Nephron (organoid): ENCODE data around the gene TNFSF18.

ENCODE experiments used
- H3K27ac Mint-ChIP-seq, 3 experiments: 2 replicates each; pipeline ENCODE4 v1.8.0; 2020; ENCODE audit warnings: mixed read lengths in 3 of 3, mild to moderate bottlenecking in 2 of 3, moderate library complexity in 1 of 3
- H3K27me3 Mint-ChIP-seq: 2 replicates; pipeline ENCODE4 v1.8.0; 2021; ENCODE audit warnings: low read depth, mild to moderate bottlenecking, moderate library complexity, mixed read lengths
- H3K36me3 Mint-ChIP-seq: 2 replicates; pipeline ENCODE4 v1.8.0; 2020; ENCODE audit warnings: low read depth, mixed read lengths
- H3K4me1 Mint-ChIP-seq: 2 replicates; pipeline ENCODE4 v1.8.0; 2020; ENCODE audit warnings: mixed read lengths
- H3K4me3 Mint-ChIP-seq, 3 experiments: 2 replicates each; pipeline ENCODE4 v1.8.0; 2020; ENCODE audit warnings: mild to moderate bottlenecking in 3 of 3, mixed read lengths in 3 of 3, moderate library complexity in 2 of 3
- H3K9me3 Mint-ChIP-seq: 2 replicates; pipeline ENCODE4 v1.8.0; 2020; ENCODE audit warnings: mixed read lengths
- CTCF ChIP-seq, 3 experiments: fragments of 200-600 bp; sonication (generic); IDR thresholded peaks; one replicate each; pipeline ENCODE4 v1.5.0; 2021; ENCODE audit warnings: antibody characterized with exemption in 3 of 3; ENCODE audit not compliant: unreplicated experiment in 3 of 3

TNFSF18 gene

DNA sequence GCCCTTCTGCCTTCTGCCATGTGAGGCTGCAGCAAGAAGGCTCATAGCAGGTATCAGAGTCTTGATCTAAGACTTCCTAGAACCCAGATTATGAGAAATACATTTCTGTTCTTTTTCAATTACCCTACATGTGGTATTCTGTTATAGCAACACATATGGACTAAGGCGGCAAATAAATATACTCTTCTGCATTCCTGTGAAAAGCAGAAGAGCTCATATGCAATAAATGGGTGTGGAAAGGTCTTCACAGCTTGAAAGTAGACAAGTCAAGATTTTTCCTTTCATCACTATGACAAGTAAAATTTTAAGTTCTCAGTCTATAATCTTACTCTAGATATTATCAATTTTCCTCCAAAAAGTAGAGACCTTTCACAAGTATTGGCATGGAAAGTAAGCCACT lies 36.6 kb downstream of the TNFSF18 start:
- H3K27ac Mint-ChIP-seq, result no peak overlapping the region
- H3K27me3 Mint-ChIP-seq, result no peaks in the 10 kb centered on the region
- no peaks in the 10 kb centered on the region for H3K4me1 Mint-ChIP-seq
- no peaks in the 10 kb centered on the region for H3K36me3 Mint-ChIP-seq
- TF ChIP-seq CTCF (IDR thresholded peaks at IDR 0.05; ENCODE audit: unreplicated experiment in 3 of 3), result no peak
- no peak overlapping the region for H3K4me3 Mint-ChIP-seq
- H3K9me3 Mint-ChIP-seq, result no peaks in the 10 kb centered on the region

DNA sequence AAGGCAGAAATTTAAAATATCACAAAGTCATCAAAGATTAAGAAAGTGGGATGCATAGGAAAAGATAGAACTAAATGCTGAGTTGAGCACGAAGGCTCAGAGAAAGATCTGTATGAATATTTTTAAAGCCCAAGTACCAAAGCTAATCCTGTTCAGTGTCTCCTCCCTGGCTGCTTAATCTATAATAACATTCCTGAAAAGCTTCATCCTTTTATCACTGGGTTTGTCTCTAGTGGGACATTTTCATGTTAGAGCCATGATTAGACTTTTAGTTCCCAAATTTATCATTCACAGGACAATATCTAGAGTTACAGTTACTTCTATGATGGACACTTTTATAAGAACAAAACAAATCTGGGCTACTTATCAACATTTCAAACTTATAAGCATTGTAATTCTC lies 38.6 kb downstream of the TNFSF18 start:
- no peak overlapping the region for H3K27ac Mint-ChIP-seq
- no peaks in the 10 kb centered on the region for H3K4me1 Mint-ChIP-seq
- TF ChIP-seq CTCF (IDR thresholded peaks at IDR 0.05; ENCODE audit: unreplicated experiment in 3 of 3), result no peak
- H3K9me3 Mint-ChIP-seq, result no peaks in the 10 kb centered on the region
- no peak overlapping the region for H3K4me3 Mint-ChIP-seq
- no peaks in the 10 kb centered on the region for H3K36me3 Mint-ChIP-seq
- H3K27me3 Mint-ChIP-seq, result no peaks in the 10 kb centered on the region

GRCh38 chr1:173009597-173009996 lies 41.1 kb downstream of the TNFSF18 start:
- Mint-ChIP-seq H3K4me1 (no peaks in the 10 kb centered on the region), H3K27me3 (no peaks in the 10 kb centered on the region), H3K27ac (no peak overlapping the region), H3K4me3 (no peak overlapping the region), H3K36me3 (no peaks in the 10 kb centered on the region), H3K9me3 (no peaks in the 10 kb centered on the region)
- no peak for TF ChIP-seq CTCF (IDR thresholded peaks at IDR 0.05; ENCODE audit: unreplicated experiment in 3 of 3)

DNA sequence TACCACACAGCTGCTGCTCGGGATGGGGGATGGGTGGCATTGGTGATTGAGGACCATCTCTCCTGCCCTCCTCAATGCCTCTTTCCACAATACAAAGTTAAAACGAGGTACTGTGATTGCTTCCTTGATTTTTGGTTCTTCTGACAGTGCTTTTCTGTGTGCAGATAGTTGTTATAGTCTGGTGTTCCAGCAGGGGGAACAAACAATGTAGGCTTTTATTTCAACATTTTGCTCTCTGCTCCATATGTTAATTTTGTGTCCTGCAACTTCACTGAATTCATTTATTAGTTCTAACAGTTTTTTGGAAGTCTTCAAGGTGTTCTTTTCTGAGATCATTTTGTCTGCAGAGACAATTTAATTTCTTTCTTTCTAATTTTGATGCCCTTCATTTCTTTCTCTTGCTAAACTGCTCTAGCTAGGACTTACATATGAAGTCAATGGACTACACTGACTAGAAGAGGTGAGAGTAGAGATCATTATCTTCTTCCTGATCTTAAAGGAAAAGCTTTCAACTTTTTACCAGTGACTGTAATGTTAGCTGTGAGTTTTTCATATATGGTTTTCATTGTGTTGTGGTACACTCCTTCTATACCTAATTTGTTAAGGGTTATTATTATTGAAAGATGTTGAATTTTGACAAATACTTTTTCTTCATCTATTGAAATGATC lies 45.4 kb downstream of the TNFSF18 start:
- no peak for TF ChIP-seq CTCF (IDR thresholded peaks at IDR 0.05; ENCODE audit: unreplicated experiment in 3 of 3)
- Mint-ChIP-seq H3K27ac (no peak overlapping the region), H3K4me3 (no peak overlapping the region), H3K9me3 (peaks cover 19% of the 10 kb centered on the region), H3K36me3 (no peaks in the 10 kb centered on the region), H3K4me1 (no peaks in the 10 kb centered on the region), H3K27me3 (no peaks in the 10 kb centered on the region)

GRCh38 chr1:173002891-173003838 lies 47.6 kb downstream of the TNFSF18 start:
- Mint-ChIP-seq H3K27me3 (no peaks in the 10 kb centered on the region), H3K36me3 (no peaks in the 10 kb centered on the region), H3K4me3 (no peak overlapping the region), H3K9me3 (peaks cover 27% of the 10 kb centered on the region), H3K4me1 (no peaks in the 10 kb centered on the region), H3K27ac (no peak overlapping the region)
- no peak for TF ChIP-seq CTCF (IDR thresholded peaks at IDR 0.05; ENCODE audit: unreplicated experiment in 3 of 3)
